CD14-positive monocyte (primary cell): ENCODE results near the gene OR5K1. TPM values are rescaled to one million over a fixed set of nuclear protein-coding genes. Genes with fewer than 3 reads are reported as not detected.

Source experiments
- DNase-seq, 3 donors: peaks; one replicate each; pipeline ENCODE4 v3.0.0-alpha.2; 2011 to 2022
- H2AFZ ChIP-seq: 2 replicates; pipeline ENCODE4 v1.6.0; 2012; ENCODE audit warnings: mild to moderate bottlenecking, low read depth, low read length, inconsistent platforms; ENCODE audit not compliant: insufficient read depth, poor library complexity, severe bottlenecking
- H3K27ac ChIP-seq, 2 donors: 1 replicate in 1 of 2; 2 replicates in 1 of 2; pipeline ENCODE4 v1.5.1; 2012 to 2013; ENCODE audit warnings: low read length in 2 of 2, control low read depth in 1 of 2, inconsistent platforms in 1 of 2, low read depth in 1 of 2, mild to moderate bottlenecking in 1 of 2
- H3K27me3 ChIP-seq, 2 donors: one replicate each; pipeline versions ENCODE4 v1.6.0 to v1.6.1; 2011 to 2013; ENCODE audit warnings: low read length in 2 of 2; ENCODE audit not compliant: control insufficient read depth in 2 of 2, insufficient read depth in 2 of 2
- H3K36me3 ChIP-seq, 2 donors: replicated peaks in 1 of 2; 1 replicate in 1 of 2; 2 replicates in 1 of 2; pipeline versions ENCODE4 v1.5.1 to v1.6.1; 2012 to 2013; ENCODE audit warnings: low read length in 2 of 2, control low read depth in 1 of 2, inconsistent platforms in 1 of 2, mild to moderate bottlenecking in 1 of 2; ENCODE audit not compliant: insufficient read depth in 2 of 2, control insufficient read depth in 1 of 2
- H3K4me1 ChIP-seq, 2 donors: 1 replicate in 1 of 2; 2 replicates in 1 of 2; pipeline versions ENCODE4 v1.5.1 to v1.6.1; 2012 to 2013; ENCODE audit warnings: low read length in 2 of 2, control low read depth in 1 of 2, inconsistent platforms in 1 of 2, mild to moderate bottlenecking in 1 of 2, moderate library complexity in 1 of 2; ENCODE audit not compliant: insufficient read depth in 2 of 2, control insufficient read depth in 1 of 2
- H3K4me2 ChIP-seq: replicated peaks from 2 replicates; pipeline ENCODE3; 2012; ENCODE audit warnings: low read length, moderate library complexity, mild to moderate bottlenecking; ENCODE audit not compliant: poor library complexity, severe bottlenecking; ENCODE audit errors: extremely low read depth
- H3K4me3 ChIP-seq, 3 experiments: fragments of 200-600 bp in 1 of 3; sonication (generic) in 1 of 3; replicated peaks in 1 of 3; 1 replicate in 2 of 3; 2 replicates in 1 of 3; pipeline ENCODE4 v1.5.1; 2011 to 2013; ENCODE audit warnings: low read length in 3 of 3, mild to moderate bottlenecking in 3 of 3, control low read depth in 2 of 3, low read depth in 2 of 3, inconsistent platforms in 1 of 3, moderate library complexity in 1 of 3
- H3K79me2 ChIP-seq: 2 replicates; pipeline ENCODE4 v1.6.0; 2012; ENCODE audit warnings: mild to moderate bottlenecking, control low read depth, inconsistent platforms, low read length, moderate library complexity; ENCODE audit not compliant: insufficient read depth
- H3K9ac ChIP-seq: 2 replicates; pipeline ENCODE4 v1.6.0; 2017; ENCODE audit warnings: low read length, mild to moderate bottlenecking; ENCODE audit not compliant: insufficient read depth, poor library complexity, severe bottlenecking
- H3K9me3 ChIP-seq, 2 donors: replicated peaks in 1 of 2; 1 replicate in 1 of 2; 2 replicates in 1 of 2; pipeline versions ENCODE4 v1.5.1 to v1.6.1; 2012 to 2013; ENCODE audit warnings: low read length in 2 of 2, control low read depth in 1 of 2; ENCODE audit not compliant: control insufficient read depth in 1 of 2, insufficient read depth in 1 of 2
- H4K20me1 ChIP-seq: 2 replicates; pipeline ENCODE4 v1.6.0; 2012; ENCODE audit warnings: mild to moderate bottlenecking, low read length, control low read depth, moderate library complexity; ENCODE audit not compliant: insufficient read depth
- H3K27ac Mint-ChIP-seq, 7 donors: one replicate each; pipeline ENCODE4 v1.8.0; 2020; ENCODE audit warnings: mild to moderate bottlenecking in 7 of 7, mixed read lengths in 7 of 7, moderate library complexity in 6 of 7, inconsistent platforms in 2 of 7
- H3K27me3 Mint-ChIP-seq, 3 donors: one replicate each; pipeline ENCODE4 v1.8.0; 2021 to 2022; ENCODE audit warnings: low read depth in 3 of 3, mild to moderate bottlenecking in 3 of 3, mixed read lengths in 3 of 3, moderate library complexity in 3 of 3, inconsistent platforms in 1 of 3
- H3K36me3 Mint-ChIP-seq, 2 donors: one replicate each; pipeline ENCODE4 v1.8.0; 2020; ENCODE audit warnings: mixed read lengths in 2 of 2, inconsistent platforms in 1 of 2, mild to moderate bottlenecking in 1 of 2
- H3K4me1 Mint-ChIP-seq: one replicate; pipeline ENCODE4 v1.8.0; 2020; ENCODE audit warnings: mild to moderate bottlenecking, mixed read lengths
- H3K4me3 Mint-ChIP-seq, 2 donors: one replicate each; pipeline ENCODE4 v1.8.0; 2020; ENCODE audit warnings: mild to moderate bottlenecking in 2 of 2, mixed read lengths in 2 of 2, moderate library complexity in 1 of 2
- H3K9me3 Mint-ChIP-seq, 7 donors: one replicate each; pipeline ENCODE4 v1.8.0; 2020 to 2022; ENCODE audit warnings: mixed read lengths in 7 of 7, mild to moderate bottlenecking in 6 of 7, moderate library complexity in 6 of 7, inconsistent platforms in 2 of 7
- WGBS: methylation state at CpG from one replicate; pipeline ENCODE4 v1.1.5; 2013; ENCODE audit warnings: missing lambda C conversion rate; ENCODE audit not compliant: insufficient coverage; 5-methylcytosine and 5-hydroxymethylcytosine counted together
- intact Hi-C, 2 donors: fragments of 100-400 bp; cut with micrococcal nuclease; formaldehyde crosslinking; loops; one replicate each; pipeline versions ENCODE4 v1.15.0 to v1.15.1; 2023
- polyA plus RNA-seq, 3 donors: library from polyadenylated mRNA; depleted of rRNA in 1 of 3; unstranded in 2 of 3; stranded (reverse) in 1 of 3; fragments of 300-500 nt in 2 of 3; fragments of >200 nt in 1 of 3; fragmentation: Illumina TruSeq in 2 of 3; gene quantifications; 1 replicate in 2 of 3; 2 replicates in 1 of 3; pipeline ENCODE4 v1.2.3, GENCODE V29; 2012 to 2021
- TF ChIP-seq, protein P1 (sequence below): fragments of 200-600 bp; IDR thresholded peaks from one replicate; pipeline ENCODE4 v1.8.0; 2022; ENCODE audit warnings: antibody characterized with exemption, mild to moderate bottlenecking

OR5K1 gene
- polyA plus RNA-seq, 3 donors: not detected

DNA sequence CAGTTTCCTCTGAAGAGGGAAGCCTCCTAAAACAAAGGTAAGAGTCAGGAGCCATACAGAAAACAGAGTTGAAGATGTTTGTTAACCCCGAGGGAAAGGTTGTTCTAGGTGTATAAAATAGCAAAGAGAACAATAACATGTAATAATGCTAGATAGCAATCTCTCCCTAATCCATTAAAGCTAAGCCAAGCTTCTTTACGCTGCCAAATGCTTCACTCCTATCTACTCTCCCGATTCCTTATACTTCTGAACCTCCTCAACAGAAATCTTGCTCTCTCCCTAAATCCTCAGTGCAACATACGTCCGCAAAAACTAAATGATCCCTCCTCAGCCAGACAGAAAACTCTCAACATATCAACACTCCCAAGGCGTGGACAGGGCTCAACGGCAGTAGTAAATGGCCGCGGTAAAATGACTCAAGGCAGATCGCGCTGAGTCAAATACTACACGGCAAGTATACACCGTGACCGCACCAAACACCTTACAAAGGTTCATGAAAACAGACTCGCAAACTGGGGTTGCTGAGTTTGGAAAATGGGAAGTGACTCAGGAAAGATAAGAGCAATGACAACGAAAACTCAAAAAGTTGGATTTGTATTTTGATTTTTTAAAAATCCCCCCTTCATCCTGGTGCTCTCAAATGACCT is 59.0 kb downstream of the OR5K1 start:
- TF ChIP-seq, protein P1, sequence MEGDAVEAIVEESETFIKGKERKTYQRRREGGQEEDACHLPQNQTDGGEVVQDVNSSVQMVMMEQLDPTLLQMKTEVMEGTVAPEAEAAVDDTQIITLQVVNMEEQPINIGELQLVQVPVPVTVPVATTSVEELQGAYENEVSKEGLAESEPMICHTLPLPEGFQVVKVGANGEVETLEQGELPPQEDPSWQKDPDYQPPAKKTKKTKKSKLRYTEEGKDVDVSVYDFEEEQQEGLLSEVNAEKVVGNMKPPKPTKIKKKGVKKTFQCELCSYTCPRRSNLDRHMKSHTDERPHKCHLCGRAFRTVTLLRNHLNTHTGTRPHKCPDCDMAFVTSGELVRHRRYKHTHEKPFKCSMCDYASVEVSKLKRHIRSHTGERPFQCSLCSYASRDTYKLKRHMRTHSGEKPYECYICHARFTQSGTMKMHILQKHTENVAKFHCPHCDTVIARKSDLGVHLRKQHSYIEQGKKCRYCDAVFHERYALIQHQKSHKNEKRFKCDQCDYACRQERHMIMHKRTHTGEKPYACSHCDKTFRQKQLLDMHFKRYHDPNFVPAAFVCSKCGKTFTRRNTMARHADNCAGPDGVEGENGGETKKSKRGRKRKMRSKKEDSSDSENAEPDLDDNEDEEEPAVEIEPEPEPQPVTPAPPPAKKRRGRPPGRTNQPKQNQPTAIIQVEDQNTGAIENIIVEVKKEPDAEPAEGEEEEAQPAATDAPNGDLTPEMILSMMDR: no peak
- H3K9me3 Mint-ChIP-seq: no peaks in the 10 kb centered on the region
- peak; percentile 41 to 66 (median 51) for DNase-seq
- Histone ChIP-seq H3K27ac (peak overlapping the region; percentile 70 to 96), H4K20me1 (no peaks in the 10 kb centered on the region), H2AFZ (peak overlapping the region; percentile 78), H3K36me3 (peaks cover 27 to 41% of the 10 kb centered on the region in 2 donors), H3K4me1 (peaks cover 11 to 19% of the 10 kb centered on the region in 2 donors), H3K27me3 (no peaks in the 10 kb centered on the region), H3K4me3 (peak overlapping the region; percentile 84 to 91 (median 85)), H3K79me2 (peaks cover 41% of the 10 kb centered on the region), H3K4me2 (peak overlapping the region; percentile 77), H3K9ac (peak overlapping the region; percentile 91), H3K9me3 (no peaks in the 10 kb centered on the region)
- intact Hi-C loops: no loop called here
- H3K36me3 Mint-ChIP-seq: peaks cover 32 to 34% of the 10 kb centered on the region in 2 donors
- peak overlapping the region; percentile 75 to 97 for H3K4me3 Mint-ChIP-seq
- peaks cover 0 to 2% (median 1%) of the 10 kb centered on the region in 3 donors for H3K27me3 Mint-ChIP-seq
- H3K27ac Mint-ChIP-seq: peak overlapping the region; percentile 72 to 97 (median 90)
- peaks cover 28% of the 10 kb centered on the region for H3K4me1 Mint-ChIP-seq
- 0% methylated on average over 7 of the region's 16 CpGs for WGBS

Other genes with a start within 250 kb of the OR5K1 start
- gene OR5H6, start 199.0 kb upstream of the OR5K1 start, polyA plus RNA-seq: not detected
- gene OR5H2, start 180.7 kb upstream of the OR5K1 start, polyA plus RNA-seq: not detected
- gene OR5K4, start 109.3 kb upstream of the OR5K1 start, polyA plus RNA-seq: not detected
- gene OR5K3, start 72.5 kb upstream of the OR5K1 start, polyA plus RNA-seq: not detected
- not detected for gene OR5K2, start 34.5 kb downstream of the OR5K1 start, polyA plus RNA-seq
- gene CLDND1, start 59.7 kb downstream of the OR5K1 start, polyA plus RNA-seq: 10 to 100 TPM; 65.3 to 91.8 (median 76.0) TPM
- gene GPR15, start 68.8 kb downstream of the OR5K1 start, polyA plus RNA-seq: not detected
- 10 to 100 TPM in 1 of 3 donors, 1 to 10 TPM in 2; 4.2 to 12.8 (median 5.2) TPM for gene CPOX, start 130.4 kb downstream of the OR5K1 start, polyA plus RNA-seq